Ishikawa (cell line): ENCODE results near the gene NUMB.

Experiments used
- CEBPB ChIP-seq: IDR thresholded peaks from 2 replicates; pipeline ENCODE4 v1.6.1; 2012
- CREB1 ChIP-seq: IDR thresholded peaks from 2 replicates; pipeline ENCODE4 v1.6.1; 2012; ENCODE audit warnings: low read depth
- EGR1 ChIP-seq: IDR thresholded peaks from 2 replicates; pipeline ENCODE4 v1.6.1; 2012
- EP300 ChIP-seq: IDR thresholded peaks from 2 replicates; pipeline ENCODE4 v1.6.1; 2012; ENCODE audit warnings: borderline replicate concordance
- FOXM1 ChIP-seq: IDR thresholded peaks from 2 replicates; pipeline ENCODE4 v1.6.1; 2012; ENCODE audit warnings: low read depth, borderline replicate concordance
- NFIC ChIP-seq: IDR thresholded peaks from 2 replicates; pipeline ENCODE4 v1.6.1; 2012
- RAD21 ChIP-seq: IDR thresholded peaks from 2 replicates; pipeline ENCODE4 v1.6.1; 2012; ENCODE audit warnings: low read depth
- TAF1 ChIP-seq: IDR thresholded peaks from 2 replicates; pipeline ENCODE4 v1.6.1; 2012; ENCODE audit warnings: low read depth, mild to moderate bottlenecking
- TCF12 ChIP-seq: IDR thresholded peaks from 2 replicates; pipeline ENCODE4 v1.6.1; 2012; ENCODE audit warnings: low read depth
- TEAD4 ChIP-seq: IDR thresholded peaks from 2 replicates; pipeline ENCODE4 v1.6.1; 2012
- YY1 ChIP-seq: IDR thresholded peaks from 2 replicates; pipeline ENCODE4 v1.6.1; 2012; ENCODE audit warnings: low read depth
- ZBTB7A ChIP-seq: IDR thresholded peaks from 2 replicates; pipeline ENCODE4 v1.6.1; 2012; ENCODE audit warnings: low read depth
- TF ChIP-seq, protein P1 (sequence below): IDR thresholded peaks from 2 replicates; pipeline ENCODE4 v1.6.1; 2012; ENCODE audit warnings: low read depth, mild to moderate bottlenecking
- TF ChIP-seq, protein P2 (sequence below): IDR thresholded peaks from 2 replicates; pipeline ENCODE4 v1.6.1; 2012
- TF ChIP-seq, protein P3 (sequence below): IDR thresholded peaks from 2 replicates; pipeline ENCODE4 v1.6.1; 2012

The NUMB gene

DNA sequence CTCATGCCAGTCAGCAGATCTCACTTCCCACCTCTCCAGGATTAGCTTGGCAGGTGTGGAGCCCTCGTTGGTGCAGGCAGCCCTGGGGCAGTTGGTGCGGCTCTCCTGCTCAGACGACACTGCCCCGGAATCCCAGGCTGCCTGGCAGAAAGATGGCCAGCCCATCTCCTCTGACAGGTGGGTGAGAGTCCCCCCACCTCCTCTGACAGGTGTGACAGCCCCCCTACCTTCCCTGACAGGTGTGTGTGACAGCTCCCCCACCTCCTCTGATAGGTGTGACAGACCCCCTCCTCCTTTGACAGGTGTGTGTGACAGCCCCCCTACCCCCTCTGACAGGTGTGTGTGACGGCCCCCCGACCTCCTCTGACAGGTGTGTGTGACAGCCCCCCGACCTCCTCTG is 194.7 kb downstream of the NUMB start:
- no peak for TF ChIP-seq CEBPB
- no peak for TF ChIP-seq YY1
- TF ChIP-seq TAF1 = no peak
- TF ChIP-seq, protein P1, sequence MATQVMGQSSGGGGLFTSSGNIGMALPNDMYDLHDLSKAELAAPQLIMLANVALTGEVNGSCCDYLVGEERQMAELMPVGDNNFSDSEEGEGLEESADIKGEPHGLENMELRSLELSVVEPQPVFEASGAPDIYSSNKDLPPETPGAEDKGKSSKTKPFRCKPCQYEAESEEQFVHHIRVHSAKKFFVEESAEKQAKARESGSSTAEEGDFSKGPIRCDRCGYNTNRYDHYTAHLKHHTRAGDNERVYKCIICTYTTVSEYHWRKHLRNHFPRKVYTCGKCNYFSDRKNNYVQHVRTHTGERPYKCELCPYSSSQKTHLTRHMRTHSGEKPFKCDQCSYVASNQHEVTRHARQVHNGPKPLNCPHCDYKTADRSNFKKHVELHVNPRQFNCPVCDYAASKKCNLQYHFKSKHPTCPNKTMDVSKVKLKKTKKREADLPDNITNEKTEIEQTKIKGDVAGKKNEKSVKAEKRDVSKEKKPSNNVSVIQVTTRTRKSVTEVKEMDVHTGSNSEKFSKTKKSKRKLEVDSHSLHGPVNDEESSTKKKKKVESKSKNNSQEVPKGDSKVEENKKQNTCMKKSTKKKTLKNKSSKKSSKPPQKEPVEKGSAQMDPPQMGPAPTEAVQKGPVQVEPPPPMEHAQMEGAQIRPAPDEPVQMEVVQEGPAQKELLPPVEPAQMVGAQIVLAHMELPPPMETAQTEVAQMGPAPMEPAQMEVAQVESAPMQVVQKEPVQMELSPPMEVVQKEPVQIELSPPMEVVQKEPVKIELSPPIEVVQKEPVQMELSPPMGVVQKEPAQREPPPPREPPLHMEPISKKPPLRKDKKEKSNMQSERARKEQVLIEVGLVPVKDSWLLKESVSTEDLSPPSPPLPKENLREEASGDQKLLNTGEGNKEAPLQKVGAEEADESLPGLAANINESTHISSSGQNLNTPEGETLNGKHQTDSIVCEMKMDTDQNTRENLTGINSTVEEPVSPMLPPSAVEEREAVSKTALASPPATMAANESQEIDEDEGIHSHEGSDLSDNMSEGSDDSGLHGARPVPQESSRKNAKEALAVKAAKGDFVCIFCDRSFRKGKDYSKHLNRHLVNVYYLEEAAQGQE = no peak
- TF ChIP-seq, protein P2, sequence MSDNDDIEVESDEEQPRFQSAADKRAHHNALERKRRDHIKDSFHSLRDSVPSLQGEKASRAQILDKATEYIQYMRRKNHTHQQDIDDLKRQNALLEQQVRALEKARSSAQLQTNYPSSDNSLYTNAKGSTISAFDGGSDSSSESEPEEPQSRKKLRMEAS = no peak
- TF ChIP-seq, protein P3, sequence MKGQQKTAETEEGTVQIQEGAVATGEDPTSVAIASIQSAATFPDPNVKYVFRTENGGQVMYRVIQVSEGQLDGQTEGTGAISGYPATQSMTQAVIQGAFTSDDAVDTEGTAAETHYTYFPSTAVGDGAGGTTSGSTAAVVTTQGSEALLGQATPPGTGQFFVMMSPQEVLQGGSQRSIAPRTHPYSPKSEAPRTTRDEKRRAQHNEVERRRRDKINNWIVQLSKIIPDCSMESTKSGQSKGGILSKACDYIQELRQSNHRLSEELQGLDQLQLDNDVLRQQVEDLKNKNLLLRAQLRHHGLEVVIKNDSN = no peak
- TF ChIP-seq FOXM1 = no peak
- TF ChIP-seq ZBTB7A = no peak
- no peak for TF ChIP-seq EP300

DNA sequence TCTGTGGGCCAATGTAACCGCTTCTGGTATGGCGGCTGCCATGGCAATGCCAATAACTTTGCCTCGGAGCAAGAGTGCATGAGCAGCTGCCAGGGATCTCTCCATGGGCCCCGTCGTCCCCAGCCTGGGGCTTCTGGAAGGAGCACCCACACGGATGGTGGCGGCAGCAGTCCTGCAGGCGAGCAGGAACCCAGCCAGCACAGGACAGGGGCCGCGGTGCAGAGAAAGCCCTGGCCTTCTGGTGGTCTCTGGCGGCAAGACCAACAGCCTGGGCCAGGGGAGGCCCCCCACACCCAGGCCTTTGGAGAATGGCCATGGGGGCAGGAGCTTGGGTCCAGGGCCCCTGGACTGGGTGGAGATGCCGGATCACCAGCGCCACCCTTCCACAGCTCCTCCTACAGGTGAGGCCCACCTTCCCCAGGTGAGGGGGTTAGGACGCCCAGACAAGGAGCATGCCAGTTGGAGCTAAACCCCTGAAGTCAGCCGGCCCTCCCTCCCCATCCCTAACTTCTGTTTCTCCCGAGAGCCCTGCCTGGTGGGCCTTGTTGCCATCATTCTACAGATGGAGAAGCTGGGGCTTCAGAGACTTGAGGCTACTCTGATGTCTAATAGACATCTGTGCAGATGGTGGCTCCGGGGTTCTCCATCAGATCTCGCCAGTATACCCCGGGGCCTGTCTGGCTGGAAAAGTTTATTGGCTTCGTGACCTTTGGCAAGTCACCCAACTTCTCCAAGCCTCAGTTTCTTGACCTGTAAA is 195.7 kb downstream of the NUMB start:
- no peak for TF ChIP-seq RAD21
- no peak for TF ChIP-seq TAF1
- TF ChIP-seq, protein P1 = no peak
- TF ChIP-seq TEAD4 = no peak
- TF ChIP-seq, protein P2 = no peak
- no peak for TF ChIP-seq EGR1
- TF ChIP-seq, protein P3 = no peak
- TF ChIP-seq TCF12 = no peak
- TF ChIP-seq YY1 = no peak
- TF ChIP-seq CREB1 = no peak
- TF ChIP-seq ZBTB7A = no peak
- TF ChIP-seq FOXM1 = no peak
- no peak for TF ChIP-seq NFIC

DNA sequence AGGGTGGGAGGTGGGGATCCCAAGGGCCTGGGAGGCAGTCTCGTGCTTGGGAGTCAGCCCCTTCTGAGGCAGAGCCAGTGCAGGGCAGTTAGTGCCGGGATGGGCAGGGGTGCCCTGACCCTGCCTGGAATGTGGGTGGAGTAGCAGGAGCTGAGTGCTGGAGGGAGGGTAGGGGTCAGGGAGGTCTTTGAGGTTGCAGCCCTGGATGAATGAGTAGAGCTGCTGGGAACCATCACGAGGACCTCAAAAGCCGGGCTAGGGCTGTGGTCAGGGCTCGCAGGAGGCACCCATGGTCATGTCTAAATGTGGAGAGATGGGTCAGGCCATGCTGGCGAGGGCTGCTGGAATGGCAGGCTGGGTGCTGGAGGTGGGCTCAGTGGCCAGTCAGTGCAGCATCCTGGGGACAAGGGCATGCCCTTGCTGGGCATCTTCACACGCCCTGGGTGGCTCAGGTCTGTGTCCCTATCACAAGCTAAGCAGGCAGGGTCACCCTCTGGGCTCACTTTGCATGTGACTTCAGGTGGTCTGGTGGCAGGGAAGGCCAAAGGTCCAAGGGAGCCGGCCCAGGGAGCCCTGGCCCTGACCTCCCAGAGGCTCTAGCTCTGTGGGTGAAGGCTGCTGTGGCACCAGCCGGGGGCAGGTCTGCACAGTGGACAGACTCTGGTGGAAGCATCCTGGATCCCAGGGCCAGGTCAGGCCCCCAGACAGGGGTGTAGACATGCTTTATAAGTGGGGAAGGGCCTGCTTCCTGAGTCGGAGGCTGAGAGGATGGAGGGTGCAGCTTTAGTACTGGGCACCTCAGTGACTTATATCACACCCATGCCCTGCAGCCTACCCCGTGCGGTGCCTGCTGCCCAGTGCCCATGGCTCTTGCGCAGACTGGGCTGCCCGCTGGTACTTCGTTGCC is 196.6 kb downstream of the NUMB start:
- TF ChIP-seq ZBTB7A (no peak), CEBPB (no peak), FOXM1 (no peak)
- TF ChIP-seq, protein P3 = no peak

DNA sequence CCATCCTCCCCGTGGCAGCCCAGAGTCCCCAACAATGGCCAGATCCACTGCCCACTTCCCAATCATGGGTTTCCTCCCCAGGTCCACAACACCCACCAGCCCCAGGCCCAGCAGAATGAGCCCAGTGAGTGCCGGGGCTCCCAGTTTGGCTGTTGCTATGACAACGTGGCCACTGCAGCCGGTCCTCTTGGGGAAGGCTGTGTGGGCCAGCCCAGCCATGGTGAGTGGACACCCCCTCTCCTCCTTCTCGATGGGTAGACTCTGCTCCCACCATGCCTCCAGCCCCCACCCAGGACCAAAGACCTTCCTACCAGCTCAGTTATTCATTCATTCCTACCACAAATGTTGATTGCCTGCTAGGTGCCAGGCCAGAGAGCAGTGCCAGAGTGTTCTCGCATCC is 197.3 kb downstream of the NUMB start:
- TF ChIP-seq, protein P2 = no peak

DNA sequence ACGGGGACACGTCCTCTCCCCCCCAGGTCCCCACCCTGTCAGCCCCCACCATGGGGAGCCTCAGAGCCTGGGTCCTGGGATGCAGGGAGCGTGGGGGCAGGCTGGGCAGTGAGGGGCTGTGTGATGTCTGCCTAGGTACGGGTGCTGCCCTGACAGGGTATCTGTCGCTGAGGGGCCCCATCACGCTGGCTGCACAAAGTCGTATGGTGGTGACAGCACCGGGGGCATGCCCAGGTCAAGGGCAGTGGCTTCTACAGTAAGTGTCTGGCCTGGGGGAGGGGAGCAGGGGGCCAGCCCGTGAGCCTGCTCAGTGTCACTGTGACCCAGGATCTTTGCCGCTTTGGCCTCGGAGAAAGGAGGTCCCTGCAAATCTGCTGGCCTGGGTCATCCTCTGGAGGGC is 197.8 kb downstream of the NUMB start:
- TF ChIP-seq, protein P3 = no peak
- no peak for TF ChIP-seq TCF12
- TF ChIP-seq, protein P2 = no peak
- no peak for TF ChIP-seq EGR1
- TF ChIP-seq NFIC = no peak
- TF ChIP-seq, protein P1 = no peak
- TF ChIP-seq FOXM1 = no peak
- no peak for TF ChIP-seq ZBTB7A
- TF ChIP-seq RAD21 = no peak
- TF ChIP-seq EP300 = no peak
- no peak for TF ChIP-seq TAF1
- no peak for TF ChIP-seq CEBPB
